GM19238 (cell line): ENCODE measurements around the gene FABP7.

ENCODE experiments used
- DNase-seq: peaks from one replicate; pipeline ENCODE4 v3.0.0; 2011; ENCODE audit warnings: low spot score; ENCODE audit not compliant: insufficient read length

FABP7 gene

DNA sequence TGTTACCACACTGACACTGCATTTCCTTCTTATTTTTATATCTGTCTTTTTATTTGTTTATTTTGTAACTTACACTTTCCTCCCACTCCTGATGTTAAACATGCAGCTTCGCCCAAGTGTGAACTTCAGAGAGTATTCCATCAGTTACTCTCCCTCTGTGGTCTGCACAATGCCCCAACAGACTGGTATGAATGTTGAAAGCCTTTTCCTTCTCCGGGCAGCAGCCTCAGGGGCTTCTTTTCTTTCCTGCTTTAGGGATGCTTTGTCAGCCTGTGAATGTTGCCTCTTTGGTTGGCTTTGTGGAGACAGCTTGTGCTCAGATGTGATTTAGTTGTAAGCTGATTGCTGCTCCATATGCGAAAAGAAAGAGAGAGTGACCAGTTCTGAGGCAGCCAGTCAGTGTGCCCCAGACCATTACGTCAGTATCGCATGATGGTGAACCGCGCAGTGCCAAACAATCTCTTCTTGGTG, 53.5 kb downstream of the FABP7 start:
- DNase-seq, result no peak
